ENCODE measurements around the gene SPHK2. TPM values are rescaled to one million over a fixed set of nuclear protein-coding genes. Genes with fewer than 3 reads are reported as not detected.

SPHK2 gene
- total RNA-seq, 2 experiments from 2014 or later: 27.7 to 29.5 TPM

DNA sequence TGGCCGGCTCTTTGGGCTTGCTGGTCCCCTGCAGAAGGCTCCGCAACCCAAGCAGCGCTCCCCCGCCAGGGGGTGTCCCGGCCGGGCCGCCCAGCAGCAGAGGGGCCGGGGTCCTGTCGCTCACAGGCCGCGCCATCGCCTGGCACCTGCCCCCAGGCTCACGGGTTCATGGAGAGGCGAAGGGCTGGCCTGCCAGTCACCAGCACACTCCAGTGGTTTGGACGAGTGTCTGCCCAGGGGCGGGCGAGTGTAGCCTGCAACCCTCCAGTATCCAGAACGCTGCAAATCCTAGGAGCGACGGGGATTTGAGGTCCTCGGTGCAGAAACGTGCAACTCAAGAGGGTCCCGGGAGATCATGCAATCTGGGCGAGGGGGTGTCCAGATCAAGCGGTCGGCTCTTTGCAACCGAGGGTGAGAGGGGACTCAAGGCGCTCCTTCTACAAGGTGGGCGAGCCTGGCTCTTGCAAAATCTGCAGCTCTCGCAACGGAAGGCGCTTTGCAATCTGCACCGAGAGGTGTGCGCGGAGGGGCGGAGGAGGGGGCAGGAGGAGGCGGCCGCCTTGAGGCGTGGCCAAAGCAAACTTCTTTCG, 17.6 kb downstream of the SPHK2 start, which contains the start of gene DBP:
TSS of gene DBP (minus strand) at position 521 of the 590 bp plus-strand sequence. CDS start at position 136, 385 bp downstream.
- ChIA-PET POLR2A (interaction anchor here (1.5 to 2.3 kb wide), 4 partner anchors 9 to 20 kb away, joined by 6 to 15 read pairs (median 12); partner anchors contain the start of genes CA11, RPL18 and SPHK2), CTCF (interaction anchor here (2.1 kb wide), 1 partner anchor 13 kb away, joined by 7 read pairs; no protein-coding TSS in a partner anchor)

GRCh38 chr19:48637449-48637947, 18.2 kb downstream of the SPHK2 start:
- peak overlapping the region; percentile 85 for H3K4me3 Mint-ChIP-seq
- no peaks in the 10 kb centered on the region for H3K36me3 Mint-ChIP-seq (ENCODE audit: low read depth)
- POLR2A ChIA-PET: interaction anchor here (1.5 to 2.3 kb wide), 4 partner anchors 9 to 20 kb away, joined by 6 to 15 read pairs (median 12); partner anchors contain the start of genes CA11, RPL18 and SPHK2
- DNase-seq: peak; percentile 100
- H3K9me3 Mint-ChIP-seq: no peaks in the 10 kb centered on the region
- H3K27me3 Mint-ChIP-seq: no peaks in the 10 kb centered on the region
- H3K27ac Mint-ChIP-seq: peak overlapping the region; percentile 92
- H3K4me1 Mint-ChIP-seq: peaks cover 46% of the 10 kb centered on the region
- CTCF ChIA-PET: interaction anchor here (0.6 to 2.1 kb wide), 2 partner anchors 14 to 356 kb away, joined by 3 to 7 read pairs; partner anchors contain the start of gene RUVBL2

More for the DNA sequence above, 17.6 kb downstream of the SPHK2 start, which contains the start of gene DBP:
- Mint-ChIP-seq H3K4me1 (peaks cover 48% of the 10 kb centered on the region), H3K27ac (peak within 1 kb of the TSS; percentile 92), H3K4me3 (peak within 1 kb of the TSS; percentile 85), H3K9me3 (no peaks in the 10 kb centered on the region), H3K27me3 (no peaks in the 10 kb centered on the region), H3K36me3 (ENCODE audit: low read depth) (no peaks in the 10 kb centered on the region)
- DNase-seq: no peak

DNA sequence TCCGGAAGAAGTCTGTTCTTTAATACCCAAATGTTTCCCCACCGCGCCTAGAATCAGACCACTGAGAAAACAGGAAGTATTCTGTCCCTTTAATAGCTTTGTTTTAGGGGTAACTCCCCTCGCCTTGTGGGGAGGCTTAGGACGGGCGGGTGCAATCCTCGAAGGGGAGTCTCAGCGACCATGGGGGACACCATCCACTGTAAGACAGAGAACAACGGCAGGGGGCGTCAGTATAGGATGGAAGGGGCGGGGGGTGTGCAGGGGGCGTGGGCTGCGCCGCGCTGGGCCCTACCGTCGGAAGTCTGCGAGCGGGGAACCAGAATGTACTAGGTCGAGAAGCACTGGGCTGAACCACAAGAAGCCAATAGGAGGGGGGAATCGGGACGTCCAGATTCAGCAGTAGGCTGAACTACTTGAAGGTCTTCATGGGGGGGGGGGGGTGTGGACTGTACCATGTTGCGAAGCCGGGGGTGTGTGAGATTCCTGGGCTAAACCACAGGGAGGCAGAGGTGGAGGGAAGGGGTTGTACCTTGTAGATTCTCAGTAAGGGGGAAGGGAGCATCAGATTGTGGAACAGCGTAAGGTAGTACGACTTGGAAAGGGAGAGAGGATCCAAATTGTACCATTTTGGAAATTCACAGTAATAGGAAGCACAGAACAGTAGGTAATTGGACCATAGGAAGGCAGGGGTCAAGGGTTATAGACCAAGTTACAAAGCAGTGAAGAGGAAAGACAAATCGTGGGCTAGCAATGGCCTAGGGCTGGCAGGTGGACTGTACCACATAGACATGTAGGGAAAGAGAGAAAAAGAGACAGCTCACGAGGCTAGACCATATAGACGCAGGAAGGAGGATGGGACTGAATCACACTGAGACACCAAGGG, 18.9 kb downstream of the SPHK2 start:
- peak; percentile 88 for DNase-seq
- Mint-ChIP-seq H3K9me3 (no peaks in the 10 kb centered on the region), H3K36me3 (ENCODE audit: low read depth) (no peaks in the 10 kb centered on the region), H3K4me1 (peaks cover 44% of the 10 kb centered on the region), H3K27ac (peak overlapping the region; percentile 92), H3K4me3 (peak overlapping the region; percentile 85), H3K27me3 (no peaks in the 10 kb centered on the region)
- ChIA-PET CTCF (interaction anchor here (0.6 to 2.1 kb wide), 2 partner anchors 15 to 355 kb away, joined by 3 to 7 read pairs; partner anchors contain the start of gene RUVBL2), POLR2A (interaction anchor here (0.5 to 2.3 kb wide), 5 partner anchors 8 to 173 kb away, joined by 3 to 15 read pairs (median 10); partner anchors contain the start of genes BCAT2, CA11, RPL18 and SPHK2)

- ChIA-PET CTCF (no interaction called here), POLR2A (no interaction called here)
- no peaks in the 10 kb centered on the region for H3K36me3 Mint-ChIP-seq (ENCODE audit: low read depth)
- H3K4me3 Mint-ChIP-seq: peak overlapping the region; percentile 85
- no peaks in the 10 kb centered on the region for H3K9me3 Mint-ChIP-seq
- peak overlapping the region; percentile 92 for H3K27ac Mint-ChIP-seq
- no peak for DNase-seq
- H3K4me1 Mint-ChIP-seq: peaks cover 38% of the 10 kb centered on the region
- no peaks in the 10 kb centered on the region for H3K27me3 Mint-ChIP-seq
Measured at GRCh38 chr19:48638831-48639381, 19.6 kb downstream of the SPHK2 start.

GRCh38 chr19:48639483-48640375, 20.4 kb downstream of the SPHK2 start:
- H3K27me3 Mint-ChIP-seq: no peaks in the 10 kb centered on the region
- DNase-seq: no peak
- H3K4me3 Mint-ChIP-seq: peak overlapping the region; percentile 45
- H3K9me3 Mint-ChIP-seq: no peaks in the 10 kb centered on the region
- no peaks in the 10 kb centered on the region for H3K36me3 Mint-ChIP-seq (ENCODE audit: low read depth)
- peak overlapping the region; percentile 42 for H3K27ac Mint-ChIP-seq
- peaks cover 35% of the 10 kb centered on the region for H3K4me1 Mint-ChIP-seq
- POLR2A ChIA-PET: no interaction called here
- CTCF ChIA-PET: no interaction called here

GRCh38 chr19:48641850-48642249, 22.5 kb downstream of the SPHK2 start:
- CTCF ChIA-PET: no interaction called here
- no peaks in the 10 kb centered on the region for H3K9me3 Mint-ChIP-seq
- POLR2A ChIA-PET: interaction anchor here (1.0 kb wide), 1 partner anchor 18 kb away, joined by 4 read pairs; no protein-coding TSS in a partner anchor
- peaks cover 40% of the 10 kb centered on the region for H3K4me1 Mint-ChIP-seq
- H3K27ac Mint-ChIP-seq: no peak overlapping the region
- H3K36me3 Mint-ChIP-seq (ENCODE audit: low read depth): no peaks in the 10 kb centered on the region
- no peak overlapping the region for H3K4me3 Mint-ChIP-seq
- peaks cover 6% of the 10 kb centered on the region for H3K27me3 Mint-ChIP-seq
- no peak for DNase-seq

DNA sequence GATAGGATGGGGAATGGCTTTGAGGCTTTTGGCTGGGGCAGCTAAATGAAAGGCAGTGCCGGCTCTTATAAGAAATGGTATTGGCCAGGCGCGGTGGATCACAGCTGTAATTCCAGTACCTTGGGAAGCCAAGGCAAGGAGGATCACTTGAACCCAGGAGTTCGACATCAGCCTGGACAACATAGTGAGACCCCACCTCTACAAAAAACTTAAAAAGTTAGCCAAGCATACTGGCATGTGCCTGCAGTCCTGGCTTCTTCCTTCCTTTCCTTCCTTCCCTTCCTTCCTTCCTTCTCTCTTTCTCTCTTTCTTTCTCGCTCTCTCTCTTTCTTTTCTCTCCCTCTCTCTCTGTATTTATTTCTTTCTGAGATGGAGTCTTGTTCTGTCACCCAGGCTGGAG, 23.6 kb downstream of the SPHK2 start:
- ChIA-PET POLR2A (no interaction called here), CTCF (interaction anchor here (1.0 to 1.8 kb wide), 2 partner anchors 145 to 350 kb away, joined by 3 to 4 read pairs; partner anchors contain the start of genes GYS1 and RUVBL2)
- Mint-ChIP-seq H3K4me3 (no peak overlapping the region), H3K27me3 (peaks cover 6% of the 10 kb centered on the region), H3K27ac (no peak overlapping the region), H3K9me3 (no peaks in the 10 kb centered on the region), H3K36me3 (ENCODE audit: low read depth) (no peaks in the 10 kb centered on the region), H3K4me1 (peaks cover 46% of the 10 kb centered on the region)
- DNase-seq: no peak

DNA sequence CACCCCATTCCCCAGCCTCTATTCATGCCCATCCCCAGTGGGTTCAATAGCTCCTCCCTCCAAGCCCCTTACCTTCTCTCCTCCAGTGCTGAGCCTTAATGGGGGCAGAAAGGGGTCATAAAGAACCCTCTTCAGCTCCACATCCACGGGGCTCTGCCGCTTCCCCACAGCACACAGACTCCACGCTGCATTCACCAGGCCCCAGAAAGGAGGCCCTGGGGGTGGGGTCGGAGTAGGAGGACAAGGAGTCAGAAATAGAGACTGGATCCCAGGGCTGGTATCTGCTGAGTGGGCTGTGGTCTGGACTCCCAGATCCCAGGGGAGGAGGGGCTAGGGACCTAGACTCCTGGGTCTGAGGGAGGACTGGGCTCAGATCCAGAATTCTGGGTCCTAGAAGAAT, 25.0 kb downstream of the SPHK2 start:
- no peak for DNase-seq
- no peak overlapping the region for H3K27ac Mint-ChIP-seq
- CTCF ChIA-PET: interaction anchor here (0.6 to 2.1 kb wide), 4 partner anchors 30 to 498 kb away, joined by 3 to 16 read pairs (median 6); partner anchors contain the start of genes GYS1 and RUVBL2
- no peaks in the 10 kb centered on the region for H3K9me3 Mint-ChIP-seq
- H3K36me3 Mint-ChIP-seq (ENCODE audit: low read depth): no peaks in the 10 kb centered on the region
- peaks cover 42% of the 10 kb centered on the region for H3K4me1 Mint-ChIP-seq
- POLR2A ChIA-PET: interaction anchor here (1.5 to 2.7 kb wide), 3 partner anchors 10 to 198 kb away, joined by 4 to 21 read pairs (median 7); partner anchors contain the start of genes RPL18 and SPHK2
- H3K4me3 Mint-ChIP-seq: no peak overlapping the region
- H3K27me3 Mint-ChIP-seq: peaks cover 6% of the 10 kb centered on the region

DNA sequence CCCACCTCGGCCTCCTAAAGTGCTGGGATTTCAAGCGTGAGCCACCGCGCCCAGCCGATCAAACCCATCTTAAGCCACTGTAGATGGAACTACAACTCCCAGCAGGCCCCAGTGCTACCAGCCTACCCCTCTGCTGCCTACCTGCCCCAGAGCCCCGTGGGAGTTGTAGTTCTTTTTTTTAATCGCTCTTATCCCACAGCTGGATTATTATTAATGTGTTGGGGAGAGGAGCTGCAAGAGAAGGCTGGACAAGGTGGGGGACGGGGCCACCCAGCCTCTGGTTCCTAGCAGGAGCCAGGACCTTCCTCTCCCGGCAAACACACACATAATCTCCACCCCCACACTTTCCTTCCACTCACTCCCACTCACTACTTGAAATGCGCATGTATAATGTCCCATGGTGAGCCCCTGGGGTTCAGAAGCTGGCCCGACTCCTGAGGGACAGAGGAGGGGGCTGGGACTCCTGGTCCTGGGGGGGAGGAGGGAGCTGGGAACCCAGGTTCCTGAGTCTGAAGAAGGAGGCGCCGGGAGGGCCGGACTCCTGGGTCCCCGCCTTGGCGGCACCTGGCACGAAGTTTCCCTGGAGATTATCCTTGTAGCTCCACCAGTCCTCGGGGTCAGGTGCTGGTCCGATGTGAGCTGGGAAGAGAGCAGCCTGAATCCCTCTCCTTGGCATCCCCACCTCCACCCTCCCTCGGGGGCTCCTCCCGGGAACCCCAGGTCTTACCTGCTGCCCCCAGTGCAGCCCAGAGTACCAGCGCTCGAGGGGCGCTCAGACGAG, 25.7 kb downstream of the SPHK2 start:
- H3K4me3 Mint-ChIP-seq: peak overlapping the region; percentile 77
- H3K36me3 Mint-ChIP-seq (ENCODE audit: low read depth): no peaks in the 10 kb centered on the region
- no peak overlapping the region for H3K27ac Mint-ChIP-seq
- H3K4me1 Mint-ChIP-seq: peaks cover 42% of the 10 kb centered on the region
- peaks cover 6% of the 10 kb centered on the region for H3K27me3 Mint-ChIP-seq
- CTCF ChIA-PET: interaction anchor here (0.6 to 2.2 kb wide), 17 partner anchors 11 to 498 kb away, joined by 3 to 16 read pairs (median 5); partner anchors contain the start of genes GYS1, HSD17B14 and RUVBL2
- no peaks in the 10 kb centered on the region for H3K9me3 Mint-ChIP-seq
- DNase-seq: peak; percentile 80
- POLR2A ChIA-PET: interaction anchor here (0.5 to 2.7 kb wide), 9 partner anchors 8 to 326 kb away, joined by 3 to 21 read pairs (median 5); partner anchors contain the start of genes DBP, RPL18 and SPHK2

GRCh38 chr19:48645620-48646000, 26.3 kb downstream of the SPHK2 start:
- Mint-ChIP-seq H3K4me3 (peak overlapping the region; percentile 77), H3K4me1 (peaks cover 43% of the 10 kb centered on the region), H3K36me3 (ENCODE audit: low read depth) (no peaks in the 10 kb centered on the region), H3K27ac (peak overlapping the region; percentile 73), H3K27me3 (peaks cover 6% of the 10 kb centered on the region), H3K9me3 (no peaks in the 10 kb centered on the region)
- DNase-seq: no peak
- CTCF ChIA-PET: interaction anchor here (0.6 to 2.2 kb wide), 18 partner anchors 12 to 348 kb away, joined by 3 to 16 read pairs (median 4); partner anchors contain the start of genes GYS1, HSD17B14 and RUVBL2
- POLR2A ChIA-PET: interaction anchor here (0.9 to 2.7 kb wide), 10 partner anchors 8 to 325 kb away, joined by 3 to 21 read pairs (median 4); partner anchors contain the start of genes DBP, RPL18 and SPHK2
